Globus pallidus (tissue), 1 donor: Measurements from ENCODE around the gene GOLGA8N.
"Not testable (repeated sequence)": the region's sequence is repeated elsewhere in the genome, so short reads cannot be mapped to it uniquely, and the experiment has no call there.

Experiments
- DNase-seq: peaks from one replicate; pipeline ENCODE4 v3.0.0-alpha.2; 2015; ENCODE audit warnings: low spot score

GOLGA8N gene

DNA sequence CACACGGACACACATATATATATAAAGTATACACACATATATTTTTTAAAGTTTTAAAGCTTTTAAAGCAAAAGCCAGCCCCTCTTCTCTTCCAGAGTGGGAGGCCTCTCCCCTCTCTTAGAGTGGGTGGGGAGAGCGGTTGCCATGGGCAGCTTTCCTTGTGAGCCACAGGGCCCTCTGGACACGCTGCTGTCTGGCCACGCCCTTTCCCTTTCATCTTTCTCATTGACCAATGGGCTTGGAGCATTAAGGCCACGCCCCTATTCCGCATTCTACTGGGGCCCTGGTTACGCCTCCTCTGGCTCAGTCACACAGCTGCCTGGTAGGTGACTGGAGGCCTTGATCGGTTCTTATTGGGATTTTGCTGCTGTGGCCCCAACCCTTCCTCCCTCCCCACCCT lies at the start of gene GOLGA8N:
TSS of gene GOLGA8N (plus strand) at position 306 of the 400 bp plus-strand sequence.
- not testable (repeated sequence) for DNase-seq

DNA sequence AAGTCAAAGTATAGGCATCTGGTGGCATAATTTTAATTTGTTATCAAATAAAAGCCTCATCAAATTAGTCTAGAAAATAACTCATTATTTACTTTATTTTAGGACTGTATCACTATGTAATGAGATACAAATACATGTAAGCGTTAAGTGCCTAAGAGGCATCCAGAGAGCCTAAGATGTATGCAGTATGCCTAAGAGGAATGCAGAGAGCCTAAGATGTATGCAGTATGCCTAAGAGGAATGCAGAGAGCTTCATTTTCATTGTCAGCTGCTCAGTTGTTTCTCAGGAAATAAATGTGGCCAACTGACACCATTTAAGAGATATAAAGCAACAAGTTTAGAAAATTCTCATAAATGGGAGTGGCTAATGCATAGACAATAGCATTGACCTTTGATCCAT lies 49.8 kb upstream of the GOLGA8N start:
- not testable (repeated sequence) for DNase-seq

GRCh38 chr15:32545129-32545528 lies 48.1 kb upstream of the GOLGA8N start:
- not testable (repeated sequence) for DNase-seq

- DNase-seq, result not testable (repeated sequence)
These were observed 38.7 kb upstream of the GOLGA8N start for GRCh38 chr15:32554587-32554986.

DNA sequence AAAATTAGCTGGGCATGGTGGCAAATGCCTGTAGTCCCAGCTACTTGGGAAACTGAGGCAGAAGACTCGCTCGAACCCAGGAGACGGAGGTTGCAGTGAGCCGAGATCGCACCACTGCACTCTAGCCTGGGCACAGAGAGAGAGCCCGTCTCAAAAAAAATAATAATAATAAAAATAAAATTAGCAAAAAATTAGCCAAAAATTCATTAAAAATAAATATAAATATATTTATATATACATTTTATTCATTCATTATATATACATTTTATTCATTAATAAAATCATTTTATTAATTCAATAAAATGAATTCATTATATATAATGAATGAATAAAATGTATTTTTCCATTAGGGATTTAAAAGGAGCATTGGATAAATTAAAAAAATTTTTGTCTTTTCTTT lies 31.1 kb upstream of the GOLGA8N start:
- DNase-seq, result not testable (repeated sequence)

DNA sequence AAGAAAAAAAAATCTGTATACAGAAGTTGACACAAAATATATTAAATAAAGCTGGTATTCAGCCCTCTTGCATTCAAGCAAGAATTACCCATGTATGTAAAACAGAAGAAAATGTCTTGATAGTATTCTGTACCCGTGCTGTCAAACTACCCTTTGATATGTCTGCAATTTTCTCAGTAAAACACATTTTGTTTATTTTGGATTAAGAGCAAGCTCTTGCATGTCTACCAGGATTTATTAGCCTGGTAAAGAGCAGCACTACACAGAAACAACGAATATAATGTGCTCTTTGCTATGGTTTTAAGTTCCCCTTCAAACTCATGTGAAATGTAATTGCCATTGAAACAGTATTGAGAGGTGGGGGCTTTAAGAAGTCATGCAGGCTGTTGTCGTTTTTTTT lies 24.3 kb upstream of the GOLGA8N start:
- not testable (repeated sequence) for DNase-seq

- not testable (repeated sequence) for DNase-seq
These were observed 14.8 kb upstream of the GOLGA8N start for GRCh38 chr15:32578482-32578881.

GRCh38 chr15:32585844-32586243 lies 7.4 kb upstream of the GOLGA8N start:
- not testable (repeated sequence) for DNase-seq

DNA sequence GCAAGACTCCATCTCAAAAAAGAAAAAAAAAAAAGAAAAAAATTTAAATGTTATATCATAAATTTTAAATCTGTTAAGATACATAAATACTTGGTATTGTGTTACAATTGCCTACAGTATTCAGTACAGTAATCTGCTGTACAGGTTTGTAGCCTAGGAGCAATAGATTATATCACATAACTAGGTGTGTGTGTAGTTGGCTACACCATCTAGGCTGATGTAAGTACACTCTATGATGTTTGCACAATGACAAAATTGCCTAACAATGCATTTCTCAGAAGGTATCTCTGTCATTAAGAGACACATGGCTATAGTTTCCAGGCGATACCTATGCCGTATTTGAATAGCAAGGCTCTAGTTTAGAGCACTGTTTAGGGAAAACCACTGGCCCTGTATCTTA lies 16.3 kb downstream of the GOLGA8N start:
- not testable (repeated sequence) for DNase-seq

- DNase-seq, result peak; percentile 20
These were observed 17.5 kb downstream of the GOLGA8N start for GRCh38 chr15:32610719-32611118.

DNA sequence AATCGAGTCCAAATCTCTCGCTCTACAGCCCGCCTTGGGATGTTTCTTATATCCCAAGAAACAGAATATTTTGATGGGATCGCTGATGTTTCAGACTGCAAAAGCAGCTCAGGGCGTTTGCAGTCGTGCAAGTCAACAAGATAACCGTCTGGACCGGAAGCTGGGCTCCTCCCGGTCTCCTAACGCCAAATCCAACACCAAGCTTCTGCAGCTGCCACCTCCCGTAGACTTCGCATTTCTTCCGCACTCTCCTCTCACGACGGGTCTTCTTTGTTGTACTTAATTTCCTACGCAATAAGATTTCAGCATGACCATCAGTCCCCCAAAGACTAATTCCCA lies 21.4 kb downstream of the GOLGA8N start:
- DNase-seq, result not testable (repeated sequence)

- DNase-seq, result peak; percentile 91
These were observed 22.0 kb downstream of the GOLGA8N start, which contains the start of gene ARHGAP11A for GRCh38 chr15:32615051-32615870. Gene ARHGAP11A, plus strand, starts transcription at chr15:32615504. Its CDS starts 708 bp downstream, at chr15:32616212.

DNA sequence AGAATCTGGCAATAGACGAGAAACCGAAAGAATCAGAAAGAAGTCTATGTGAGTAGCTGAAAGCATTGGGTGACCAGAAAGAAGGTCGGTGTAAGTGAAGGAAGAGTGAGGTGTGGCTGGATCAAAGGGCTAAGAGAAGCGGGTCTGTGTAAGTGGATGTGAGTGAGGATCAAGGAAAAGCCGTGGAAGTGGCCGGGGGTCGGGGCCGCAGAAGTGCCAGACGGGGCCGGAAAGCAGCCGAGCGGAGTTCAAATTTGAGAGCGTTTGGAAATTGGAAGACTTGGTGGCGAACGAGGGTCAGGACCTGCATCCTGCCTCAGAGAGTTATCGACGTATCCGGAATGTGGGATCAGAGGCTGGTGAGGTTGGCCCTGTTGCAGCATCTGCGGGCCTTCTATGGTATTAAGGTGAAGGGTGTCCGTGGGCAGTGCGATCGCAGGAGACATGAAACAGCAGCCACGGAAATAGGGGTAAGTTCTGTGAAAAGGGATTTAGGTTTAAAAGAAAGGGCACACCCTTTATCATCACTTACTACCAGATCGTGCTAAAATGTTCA lies 22.7 kb downstream of the GOLGA8N start:
- DNase-seq, result not testable (repeated sequence)

- DNase-seq, result no peak
These were observed 43.2 kb downstream of the GOLGA8N start for GRCh38 chr15:32636410-32636809.

- DNase-seq, result no peak
These were observed 43.8 kb downstream of the GOLGA8N start for GRCh38 chr15:32636908-32637567.

- DNase-seq, result no peak
These were observed 44.4 kb downstream of the GOLGA8N start for GRCh38 chr15:32637704-32638103.

DNA sequence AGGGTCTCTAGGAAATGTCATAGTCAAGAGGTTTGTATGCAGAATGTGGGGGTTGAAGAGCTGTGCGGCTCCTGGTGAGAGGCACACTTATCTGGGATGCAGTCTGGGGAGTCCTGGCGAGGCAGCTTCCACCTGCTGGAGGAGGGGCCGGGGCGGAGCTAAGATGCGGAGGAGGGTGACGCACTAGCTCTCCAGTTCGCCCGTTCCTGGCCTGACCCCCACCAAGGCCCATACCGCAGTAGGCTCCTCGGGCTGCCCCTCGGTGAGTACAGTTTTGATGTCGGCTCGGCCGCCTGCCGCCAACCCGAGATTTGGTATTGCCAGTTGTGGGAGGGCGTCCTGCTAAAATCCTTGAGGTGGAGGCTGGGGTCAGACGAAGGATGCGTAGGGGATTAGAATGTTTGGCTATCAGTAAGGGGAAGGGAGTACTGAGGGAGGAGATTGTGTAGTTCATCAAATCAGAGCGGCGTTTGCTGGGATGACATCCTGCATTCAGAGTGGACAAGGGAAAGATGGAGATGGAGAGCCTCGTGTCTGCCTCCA lies 48.3 kb downstream of the GOLGA8N start, which contains the start of gene SCG5:
TSS of gene SCG5 (plus strand) at position 194 of the 543 bp plus-strand sequence. CDS start 1,883 bp downstream, outside the sequence.
- peak; percentile 69 for DNase-seq

DNA sequence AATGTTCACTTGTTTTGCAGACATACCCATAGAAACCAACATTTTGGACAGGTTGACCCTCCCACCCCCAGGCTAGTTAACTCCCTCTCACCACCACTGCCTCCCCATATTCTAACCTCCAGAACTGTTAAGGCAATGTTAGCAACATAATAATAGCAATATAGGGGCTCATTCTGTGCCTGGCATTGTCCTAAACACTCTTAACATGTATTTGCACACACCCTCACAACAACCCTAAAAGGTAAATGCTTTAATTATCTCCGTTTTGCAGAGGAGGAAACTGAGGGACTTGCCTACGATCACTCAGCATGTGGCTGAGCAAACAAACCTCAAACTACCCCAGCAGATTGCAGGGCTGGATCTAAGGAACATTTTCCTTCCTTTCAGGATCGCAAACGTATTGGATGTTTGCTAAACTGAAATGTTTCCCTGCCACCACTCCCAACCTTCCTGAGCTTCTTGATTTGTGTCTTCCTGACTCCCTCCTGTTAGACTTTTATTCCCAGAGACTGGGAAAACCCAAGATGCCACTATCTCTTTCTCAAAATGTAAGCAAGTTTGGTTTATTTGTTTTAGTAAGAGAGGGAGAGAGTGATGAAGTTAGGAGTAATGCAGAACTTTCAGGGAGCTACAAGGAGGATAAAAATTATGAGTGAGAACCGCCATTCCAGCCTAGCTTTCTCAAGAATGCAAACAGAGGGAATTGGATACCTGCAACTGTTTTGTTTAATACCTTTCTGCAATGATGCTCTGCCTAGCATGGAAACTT lies 49.6 kb downstream of the GOLGA8N start:
- no peak for DNase-seq

GRCh38 chr15:32643907-32644445 lies 50.7 kb downstream of the GOLGA8N start:
- DNase-seq, result no peak

GRCh38 chr15:32646291-32646690 lies 53.0 kb downstream of the GOLGA8N start:
- DNase-seq, result no peak

- no peak for DNase-seq
These were observed 56.1 kb downstream of the GOLGA8N start for GRCh38 chr15:32649342-32649741.
